Bronchial epithelial cell (primary cell): ENCODE data around the gene FAH. TPM values are rescaled to one million over a fixed set of nuclear protein-coding genes. Genes with fewer than 3 reads are reported as not detected.

Source experiments
- DNase-seq: peaks from one replicate; pipeline ENCODE4 v3.0.0-alpha.2; 2010; ENCODE audit warnings: low read depth
- FAIRE-seq: peaks from 2 replicates; lab custom pipeline; 2011; peaks lifted over from hg19 to GRCh38; lab: Jason Lieb, UNC
- H3K27me3 ChIP-seq: 2 replicates; pipeline ENCODE4 v1.5.1; 2011; ENCODE audit warnings: low read length; ENCODE audit not compliant: control insufficient read depth, insufficient read depth
- H3K36me3 ChIP-seq: 2 replicates; pipeline ENCODE4 v1.5.1; 2011; ENCODE audit warnings: low read length; ENCODE audit not compliant: control insufficient read depth, insufficient read depth
- H3K4me3 ChIP-seq: 2 replicates; pipeline ENCODE4 v1.5.1; 2011; ENCODE audit warnings: mild to moderate bottlenecking, low read depth, low read length, control low read depth
- total RNA-seq: library from RNA; depleted of rRNA; stranded (reverse); fragments of >200 nt; gene quantifications from 2 replicates; pipeline ENCODE4 v1.2.1, GENCODE V29; 2014
- TF ChIP-seq, protein P1 (sequence below): IDR thresholded peaks from 2 replicates; pipeline ENCODE4 v1.5.1; 2011; ENCODE audit warnings: mild to moderate bottlenecking, moderate library complexity, low read length, control low read depth, inconsistent platforms; ENCODE audit not compliant: insufficient read depth, severe bottlenecking

FAH gene
- total RNA-seq, 1 donor from 2014 or later, result 23.4 TPM

DNA sequence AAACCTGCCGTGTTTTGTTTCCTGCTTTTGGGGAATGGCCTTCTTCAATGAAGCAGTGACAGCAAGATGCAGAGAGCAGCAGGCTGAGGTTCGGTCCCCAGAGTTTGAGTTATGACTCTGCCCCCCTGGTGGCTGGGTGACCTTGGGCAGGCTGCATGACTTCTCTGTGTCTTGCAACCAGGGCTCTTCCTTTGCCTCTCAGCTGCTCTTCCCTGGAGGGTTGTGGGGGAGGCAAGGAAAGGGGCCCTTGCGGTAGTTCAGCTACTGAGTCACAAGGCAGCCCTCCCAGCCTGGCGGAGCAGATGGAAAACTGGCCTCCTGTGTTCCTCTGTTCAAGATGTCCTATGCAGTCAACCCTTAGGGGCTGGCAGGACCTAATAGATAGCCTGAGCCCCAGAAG is 82.1 kb downstream of the FAH start:
- DNase-seq (peak; percentile 31), FAIRE-seq (no peak)
- TF ChIP-seq, protein P1, sequence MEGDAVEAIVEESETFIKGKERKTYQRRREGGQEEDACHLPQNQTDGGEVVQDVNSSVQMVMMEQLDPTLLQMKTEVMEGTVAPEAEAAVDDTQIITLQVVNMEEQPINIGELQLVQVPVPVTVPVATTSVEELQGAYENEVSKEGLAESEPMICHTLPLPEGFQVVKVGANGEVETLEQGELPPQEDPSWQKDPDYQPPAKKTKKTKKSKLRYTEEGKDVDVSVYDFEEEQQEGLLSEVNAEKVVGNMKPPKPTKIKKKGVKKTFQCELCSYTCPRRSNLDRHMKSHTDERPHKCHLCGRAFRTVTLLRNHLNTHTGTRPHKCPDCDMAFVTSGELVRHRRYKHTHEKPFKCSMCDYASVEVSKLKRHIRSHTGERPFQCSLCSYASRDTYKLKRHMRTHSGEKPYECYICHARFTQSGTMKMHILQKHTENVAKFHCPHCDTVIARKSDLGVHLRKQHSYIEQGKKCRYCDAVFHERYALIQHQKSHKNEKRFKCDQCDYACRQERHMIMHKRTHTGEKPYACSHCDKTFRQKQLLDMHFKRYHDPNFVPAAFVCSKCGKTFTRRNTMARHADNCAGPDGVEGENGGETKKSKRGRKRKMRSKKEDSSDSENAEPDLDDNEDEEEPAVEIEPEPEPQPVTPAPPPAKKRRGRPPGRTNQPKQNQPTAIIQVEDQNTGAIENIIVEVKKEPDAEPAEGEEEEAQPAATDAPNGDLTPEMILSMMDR, result peak; percentile 78
- Histone ChIP-seq H3K27me3 (no peaks in the 10 kb centered on the region), H3K36me3 (no peaks in the 10 kb centered on the region), H3K4me3 (no peak overlapping the region)

Other genes with a start within 250 kb of the FAH start
- gene BCL2A1, start 181.8 kb upstream of the FAH start, total RNA-seq, result 0.26 and 0.38 TPM in 2 replicates
- 186 and 218 TPM in 2 replicates for gene ZFAND6, start 93.3 kb upstream of the FAH start, total RNA-seq
- not detected in 2 replicates for gene CTXND1, start 99.2 kb downstream of the FAH start, total RNA-seq